ENCODE results near the gene ADM. TPM values are rescaled to one million over a fixed set of nuclear protein-coding genes. Genes with fewer than 3 reads are reported as not detected.

The ADM gene
- total RNA-seq, 1 experiment from 2014 or later = 40.3 TPM

- no peak for DNase-seq (ENCODE audit: low spot score)
Measured at GRCh38 chr11:10289765-10290380, 15.0 kb upstream of the ADM start.

GRCh38 chr11:10291801-10292638 is 12.9 kb upstream of the ADM start:
- no peak for DNase-seq (ENCODE audit: low spot score)

DNA sequence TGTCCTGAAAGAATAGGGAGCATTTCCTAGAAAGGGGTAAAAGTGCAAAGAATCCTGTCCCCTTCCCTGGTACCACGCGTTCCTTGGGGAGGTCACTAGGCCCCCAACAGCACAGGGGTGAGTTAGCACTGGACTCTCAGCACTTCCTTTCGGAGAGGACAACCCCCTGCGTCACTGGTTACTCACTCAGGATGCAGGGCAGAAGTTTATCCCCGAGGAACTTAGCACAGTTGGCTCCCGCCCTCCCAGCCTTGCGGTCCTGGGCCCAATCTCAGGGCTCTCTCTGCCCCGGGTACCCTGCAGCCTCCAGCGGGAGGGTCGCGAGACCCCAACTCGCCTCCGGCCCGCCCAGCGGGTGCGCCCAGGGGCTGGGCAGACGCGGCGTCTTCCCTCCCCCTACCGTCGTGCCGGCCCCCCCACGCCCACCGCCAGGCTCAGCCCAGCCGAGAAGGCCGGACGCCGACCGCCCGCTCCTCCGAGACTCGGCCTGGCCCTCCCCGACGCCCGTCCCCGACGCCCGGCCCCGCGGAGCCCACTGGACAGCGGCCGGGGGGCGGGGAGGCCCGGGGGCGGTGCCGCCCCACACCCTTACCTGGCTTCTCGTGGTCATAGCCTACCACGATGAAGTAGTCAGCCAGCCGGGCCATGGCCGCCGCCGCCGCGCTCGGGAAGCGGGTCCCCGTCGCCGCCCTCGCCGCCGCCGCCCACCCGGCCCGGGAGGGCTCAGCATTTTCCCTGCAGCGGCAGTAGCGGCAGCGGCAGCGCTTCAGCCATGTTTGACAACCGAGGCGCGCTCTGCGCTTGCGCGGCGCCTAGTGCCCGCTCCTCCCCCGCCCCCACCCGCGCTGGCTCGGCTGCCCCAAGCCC is 11.2 kb upstream of the ADM start, which contains the start of gene SBF2:
Gene SBF2, minus strand, starts transcription at position 797 of the 867 bp plus-strand sequence. Its CDS starts 150 bp downstream, at position 647.
- peak; percentile 93 for DNase-seq (ENCODE audit: low spot score)

DNA sequence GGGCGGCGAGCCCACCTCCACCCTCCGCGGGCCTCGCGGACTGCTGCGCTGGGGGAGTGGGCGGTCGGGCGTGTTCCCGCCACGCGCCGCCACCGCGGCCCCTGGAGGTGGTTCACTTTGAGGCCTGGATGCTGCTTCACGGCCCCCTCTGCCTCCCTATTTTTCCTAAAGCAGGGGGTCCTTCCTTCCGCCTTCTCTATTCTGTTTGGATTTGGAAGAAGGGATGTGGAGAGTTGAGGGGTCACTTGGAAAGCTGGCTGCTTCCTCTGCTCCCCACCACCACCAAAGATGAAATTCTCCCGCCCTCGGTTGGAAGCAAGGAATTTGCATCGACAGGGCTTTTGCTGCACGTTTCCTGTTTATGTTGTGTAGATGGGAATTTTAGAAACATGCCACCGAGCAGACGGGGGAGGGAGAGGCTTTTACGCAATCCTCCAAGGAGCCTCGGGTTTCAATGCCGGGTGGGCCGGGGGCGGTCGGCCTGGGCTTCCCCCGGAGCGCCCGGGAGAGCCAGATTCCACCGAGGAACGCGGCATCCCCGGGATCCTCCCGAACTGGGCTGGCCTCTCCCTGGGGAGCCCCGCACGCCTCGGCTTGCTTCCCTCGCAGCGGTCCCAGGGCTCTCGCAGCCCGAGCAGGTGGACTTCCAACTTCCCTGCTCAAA is 10.5 kb upstream of the ADM start:
- peak; percentile 49 for DNase-seq (ENCODE audit: low spot score)

- no peak for DNase-seq (ENCODE audit: low spot score)
Measured at GRCh38 chr11:10295064-10295901, 9.6 kb upstream of the ADM start.

DNA sequence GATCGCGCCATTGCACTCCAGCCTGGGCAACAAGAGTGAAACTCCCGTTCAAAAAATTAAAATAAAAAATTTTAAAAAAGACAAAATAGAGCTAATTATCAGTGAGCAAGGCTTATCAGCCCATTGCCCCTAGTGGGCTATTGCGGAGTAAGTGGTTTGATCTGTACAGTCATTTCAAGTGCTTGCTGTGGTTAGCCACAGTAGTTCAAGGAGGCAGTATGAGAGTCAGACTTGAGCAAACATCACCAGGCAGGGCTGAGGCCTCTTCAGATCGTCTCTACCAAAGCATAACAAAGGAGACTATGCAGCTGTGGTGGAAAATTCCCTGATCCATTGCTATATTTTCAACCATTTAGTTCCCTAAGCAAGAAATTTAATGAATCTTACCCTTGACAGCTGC is 6.5 kb upstream of the ADM start:
- DNase-seq (ENCODE audit: low spot score) = peak; percentile 80

GRCh38 chr11:10301656-10302358 is 3.1 kb upstream of the ADM start:
- no peak for DNase-seq (ENCODE audit: low spot score)

DNA sequence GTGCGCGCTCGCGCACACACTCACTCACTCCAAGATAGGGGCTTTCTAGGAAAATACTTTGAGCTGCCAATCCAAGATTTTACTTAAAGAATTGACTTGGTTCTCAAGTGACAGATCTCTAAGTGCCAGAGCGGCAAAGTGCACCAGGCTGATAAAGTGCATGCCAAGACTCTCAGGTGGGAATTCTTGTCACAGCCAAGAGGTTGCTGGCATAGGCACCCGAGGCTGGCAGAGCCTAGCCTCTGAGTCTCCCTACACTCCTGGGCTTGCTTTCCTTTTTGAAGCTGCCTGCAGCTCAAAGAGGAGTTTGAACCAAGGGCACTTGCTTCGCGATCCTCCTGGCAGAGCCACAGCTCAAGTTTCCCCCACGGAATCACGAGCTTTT is 2.5 kb upstream of the ADM start:
- DNase-seq (ENCODE audit: low spot score) = no peak

GRCh38 chr11:10302744-10303557 is 1.9 kb upstream of the ADM start:
- peak; percentile 82 for DNase-seq (ENCODE audit: low spot score)

DNA sequence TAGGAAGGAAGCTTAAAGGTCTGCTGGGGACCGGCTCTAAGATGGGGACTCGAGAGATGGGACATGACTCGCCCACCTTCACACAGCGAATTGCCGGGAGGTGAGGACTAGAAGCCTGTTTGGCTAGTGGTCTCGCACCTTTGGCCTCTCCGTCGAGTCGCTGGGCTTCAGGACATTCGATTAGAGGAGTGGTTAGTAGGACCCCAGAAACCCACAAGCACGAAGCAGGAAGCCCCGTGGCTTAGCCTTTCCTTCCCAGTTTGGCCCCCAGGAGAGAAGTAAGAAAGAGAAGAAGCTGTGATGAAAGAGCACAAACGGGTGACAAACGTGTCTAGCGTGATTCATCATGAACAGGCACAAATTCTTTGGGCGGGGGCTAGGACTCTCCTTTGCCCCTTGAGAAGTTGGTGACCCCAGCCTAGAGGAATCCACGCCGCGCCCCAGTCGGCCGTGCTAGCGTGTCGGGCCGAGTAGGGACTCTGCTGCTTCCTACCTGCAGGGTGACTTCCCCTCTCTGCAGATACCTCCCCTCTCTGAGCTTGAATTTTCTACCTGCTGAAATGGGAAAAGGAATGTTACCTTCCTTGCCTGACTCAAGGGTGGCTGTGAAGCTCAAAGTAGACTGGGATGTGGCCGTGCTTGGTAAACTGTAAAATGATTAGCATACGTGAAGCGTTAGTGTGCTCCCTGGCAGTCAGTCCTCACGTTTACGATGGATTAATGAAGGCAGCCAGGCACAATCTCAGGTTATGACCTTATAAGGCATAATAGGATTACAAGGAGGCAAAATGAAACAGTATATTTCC is 1.1 kb upstream of the ADM start:
- peak; percentile 76 for DNase-seq (ENCODE audit: low spot score)

- no peak for DNase-seq (ENCODE audit: low spot score)
Measured at GRCh38 chr11:10305262-10305963, 540 bp downstream of the ADM start.

DNA sequence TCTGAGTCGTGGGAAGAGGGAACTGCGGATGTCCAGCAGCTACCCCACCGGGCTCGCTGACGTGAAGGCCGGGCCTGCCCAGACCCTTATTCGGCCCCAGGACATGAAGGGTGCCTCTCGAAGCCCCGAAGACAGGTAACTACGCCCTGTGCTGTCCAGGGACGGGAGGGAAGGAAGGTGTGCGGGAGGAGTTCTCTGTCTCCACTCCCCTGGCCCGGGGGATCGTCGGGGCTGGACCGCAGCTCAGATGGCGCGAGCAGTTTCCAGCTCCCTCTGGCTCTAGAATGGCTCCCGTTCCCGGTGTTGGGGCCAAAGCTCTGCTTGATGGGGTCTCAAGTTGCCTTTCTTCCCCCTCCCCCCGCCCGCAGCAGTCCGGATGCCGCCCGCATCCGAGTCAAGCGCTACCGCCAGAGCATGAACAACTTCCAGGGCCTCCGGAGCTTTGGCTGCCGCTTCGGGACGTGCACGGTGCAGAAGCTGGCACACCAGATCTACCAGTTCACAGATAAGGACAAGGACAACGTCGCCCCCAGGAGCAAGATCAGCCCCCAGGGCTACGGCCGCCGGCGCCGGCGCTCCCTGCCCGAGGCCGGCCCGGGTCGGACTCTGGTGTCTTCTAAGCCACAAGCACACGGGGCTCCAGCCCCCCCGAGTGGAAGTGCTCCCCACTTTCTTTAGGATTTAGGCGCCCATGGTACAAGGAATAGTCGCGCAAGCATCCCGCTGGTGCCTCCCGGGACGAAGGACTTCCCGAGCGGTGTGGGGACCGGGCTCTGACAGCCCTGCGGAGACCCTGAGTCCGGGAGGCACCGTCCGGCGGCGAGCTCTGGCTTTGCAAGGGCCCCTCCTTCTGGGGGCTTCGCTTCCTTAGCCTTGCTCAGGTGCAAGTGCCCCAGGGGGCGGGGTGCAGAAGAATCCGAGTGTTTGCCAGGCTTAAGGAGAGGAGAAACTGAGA is 1.4 kb downstream of the ADM start:
- no peak for DNase-seq (ENCODE audit: low spot score)

GRCh38 chr11:10307022-10307399 is 2.1 kb downstream of the ADM start:
- DNase-seq (ENCODE audit: low spot score) = no peak

DNA sequence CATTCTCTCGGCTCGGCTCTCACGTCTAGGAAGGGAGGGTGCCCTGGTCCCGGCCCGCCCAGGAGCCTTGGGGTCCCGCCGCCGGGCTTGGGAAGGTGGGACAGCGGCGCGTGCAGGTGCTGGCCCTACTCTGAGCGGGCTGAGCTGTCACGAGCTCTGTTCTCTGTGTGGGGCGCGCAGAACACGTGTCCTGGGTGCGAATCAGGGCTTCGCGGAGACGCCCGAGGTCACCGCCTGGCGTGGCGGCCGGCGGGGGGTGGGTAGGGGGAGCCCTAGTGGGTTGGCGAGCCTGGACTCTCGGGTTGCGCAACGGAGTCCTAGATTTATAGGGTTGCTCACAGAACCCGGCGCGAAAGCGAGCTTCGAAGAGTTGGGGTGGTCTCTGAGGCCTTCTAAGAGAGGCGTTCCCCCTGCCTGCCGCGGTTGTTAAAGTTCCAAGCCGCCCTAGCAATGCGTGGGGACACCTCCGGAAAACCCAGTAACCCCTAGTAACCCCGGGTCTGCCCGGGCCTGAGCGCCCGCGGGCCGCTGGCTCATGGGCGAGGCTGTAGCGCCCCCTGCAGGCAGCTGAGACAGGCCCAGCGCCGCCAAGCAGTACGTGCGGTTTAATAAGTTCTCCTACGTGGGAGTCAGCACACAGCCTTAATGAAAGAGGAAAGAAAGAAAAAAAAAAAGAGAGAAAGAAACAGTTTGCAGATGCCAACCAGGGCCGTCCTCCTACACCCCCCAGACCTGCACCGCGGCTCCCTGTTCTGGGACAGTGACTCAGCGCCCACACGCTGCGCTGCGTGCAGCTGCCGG is 2.7 kb downstream of the ADM start:
- DNase-seq (ENCODE audit: low spot score) = peak; percentile 80

DNA sequence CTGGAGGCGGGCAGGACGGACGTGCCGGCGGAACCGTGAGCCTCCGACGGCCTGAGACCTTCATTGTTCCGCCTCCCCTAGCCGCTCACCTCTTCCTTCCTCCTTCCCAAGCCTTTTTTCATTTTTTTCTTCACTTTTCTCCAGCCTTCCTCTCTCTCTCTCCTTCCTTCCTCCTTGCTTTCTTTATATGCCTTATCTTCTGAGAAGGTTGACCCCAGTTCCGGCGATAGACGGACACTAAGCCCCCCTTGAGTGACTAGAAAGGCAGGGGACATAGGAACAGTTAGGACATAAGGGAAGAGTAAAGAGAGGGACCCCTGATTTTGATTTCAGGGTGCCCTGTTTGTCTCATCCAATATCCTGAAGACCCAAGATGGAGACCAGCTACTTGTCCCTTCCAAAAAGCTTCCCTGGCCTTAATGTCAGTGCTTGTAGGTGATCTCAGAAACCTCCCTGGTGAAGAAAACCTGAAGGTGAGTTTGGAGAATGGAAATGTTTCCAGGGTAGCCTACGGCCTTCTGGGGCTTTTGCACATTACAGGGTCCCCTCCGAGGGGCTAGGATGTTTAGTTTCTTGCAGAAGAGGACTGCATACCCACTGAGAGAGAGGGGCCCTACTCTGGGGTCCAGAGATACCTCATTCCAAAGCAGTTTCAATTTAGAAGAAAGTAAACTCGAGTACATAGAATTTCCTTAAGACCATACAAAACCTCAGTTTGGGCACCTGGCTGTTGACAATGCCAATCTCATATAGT is 3.5 kb downstream of the ADM start:
- DNase-seq (ENCODE audit: low spot score) = no peak
